GM10266 (cell line): ENCODE measurements around the gene NPM1.

Experiments used
- DNase-seq: peaks from one replicate; pipeline ENCODE4 v3.0.0; 2012; ENCODE audit errors: extremely low spot score
- CTCF ChIP-seq: IDR thresholded peaks from 2 replicates; pipeline ENCODE4 v1.5.1; 2012; ENCODE audit warnings: mild to moderate bottlenecking, low read depth; ENCODE audit not compliant: control insufficient read depth, insufficient read depth; ENCODE audit errors: missing control alignments

The NPM1 gene

GRCh38 chr5:171416160-171417049 is 28.8 kb downstream of the NPM1 start:
- no peak for DNase-seq
- no peak for TF ChIP-seq CTCF

GRCh38 chr5:171418316-171418981 is 30.8 kb downstream of the NPM1 start:
- peak; percentile 92 for DNase-seq
- peak; percentile 94 for TF ChIP-seq CTCF

- DNase-seq, result peak; percentile 78
- no peak for TF ChIP-seq CTCF
Observed at GRCh38 chr5:171418982-171419687, 31.5 kb downstream of the NPM1 start, which contains the start of gene FGF18. FGF18 (plus strand) TSS chr5:171419647; CDS start chr5:171420200, 553 bp downstream.

- peak; percentile 52 for DNase-seq
- no peak for TF ChIP-seq CTCF
Observed at GRCh38 chr5:171419688-171420430, 32.2 kb downstream of the NPM1 start.

GRCh38 chr5:171420431-171421241 is 33.0 kb downstream of the NPM1 start:
- no peak for TF ChIP-seq CTCF
- no peak for DNase-seq
